Spinal cord (tissue), 10 donors: Measurements from ENCODE around the gene NRL. TPM values are rescaled to one million over a fixed set of nuclear protein-coding genes. Genes with fewer than 3 reads are reported as not detected.
A peak's percentile ranks its signal among the peaks of the same experiment; 100 is the strongest.

Experiments
- DNase-seq, 6 donors: peaks; one replicate each; pipeline versions ENCODE4 v3.0.0 to v3.0.0-alpha.2; 2013 to 2015; ENCODE audit warnings: low spot score in 6 of 6, low read depth in 4 of 6
- H3K27ac ChIP-seq: one replicate; pipeline ENCODE4 v1.5.1; 2013; ENCODE audit warnings: low read depth, low read length, control low read depth
- H3K27me3 ChIP-seq: one replicate; pipeline ENCODE4 v1.6.1; 2013; ENCODE audit warnings: low read length; ENCODE audit not compliant: control insufficient read depth, insufficient read depth
- H3K36me3 ChIP-seq: one replicate; pipeline ENCODE4 v1.6.1; 2013; ENCODE audit warnings: low read length; ENCODE audit not compliant: control insufficient read depth, insufficient read depth
- H3K4me1 ChIP-seq: one replicate; pipeline ENCODE4 v1.6.1; 2013; ENCODE audit warnings: low read length; ENCODE audit not compliant: control insufficient read depth, insufficient read depth
- H3K4me3 ChIP-seq: one replicate; pipeline ENCODE4 v1.5.1; 2013; ENCODE audit warnings: low read depth, low read length, control low read depth
- H3K9me3 ChIP-seq: one replicate; pipeline ENCODE4 v1.6.1; 2013; ENCODE audit warnings: low read length; ENCODE audit not compliant: control insufficient read depth, insufficient read depth
- WGBS: methylation state at CpG from one replicate; pipeline ENCODE4 v1.1.5; 2013; ENCODE audit warnings: missing lambda C conversion rate; ENCODE audit not compliant: insufficient coverage; 5-methylcytosine and 5-hydroxymethylcytosine counted together
- polyA plus RNA-seq, 2 donors: library from polyadenylated mRNA; unstranded; fragments of 120-200 nt; gene quantifications; one replicate each; pipeline ENCODE4 v1.2.1, GENCODE V29; 2013; ENCODE audit not compliant: insufficient read length in 2 of 2
- total RNA-seq, 2 donors: library from RNA; depleted of rRNA in 1 of 2; stranded (reverse); fragments of 120-200 nt in 1 of 2; fragments of >200 nt in 1 of 2; gene quantifications; one replicate each; pipeline versions ENCODE4 v1.2.3 to v1.2.4, GENCODE V29; 2013 to 2014
- donor health status: healthy.

NRL gene
- total and polyA plus RNA-seq, 4 donors: 1.8 to 4.8 (median 2.9) TPM

DNA sequence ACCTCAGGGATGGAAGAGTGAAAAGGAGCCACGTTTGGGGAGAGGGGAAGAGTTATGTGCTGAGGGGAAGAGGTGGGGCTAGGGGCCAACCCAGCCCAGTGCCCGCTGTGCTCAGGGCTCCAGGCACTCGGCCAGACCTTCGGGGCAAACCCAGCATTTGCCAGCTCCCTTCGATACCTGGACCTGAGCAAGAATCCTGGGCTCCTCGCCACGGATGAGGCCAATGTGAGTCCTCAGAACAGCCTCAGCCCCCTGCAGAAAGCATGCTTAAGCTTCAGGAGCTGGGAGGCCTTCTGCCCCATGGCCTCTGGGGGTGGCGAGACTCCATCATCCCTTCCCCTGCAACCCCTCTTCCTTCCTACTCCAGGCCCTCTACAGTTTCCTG is 58.0 kb downstream of the NRL start:
- Histone ChIP-seq H3K27me3 (no peaks in the 10 kb centered on the region), H3K27ac (no peak overlapping the region), H3K4me3 (no peak overlapping the region), H3K9me3 (no peaks in the 10 kb centered on the region), H3K36me3 (peaks cover 83% of the 10 kb centered on the region), H3K4me1 (peaks cover 23% of the 10 kb centered on the region)
- DNase-seq: no peak
- WGBS: 85% methylated on average over 7 of the region's 8 CpGs

DNA sequence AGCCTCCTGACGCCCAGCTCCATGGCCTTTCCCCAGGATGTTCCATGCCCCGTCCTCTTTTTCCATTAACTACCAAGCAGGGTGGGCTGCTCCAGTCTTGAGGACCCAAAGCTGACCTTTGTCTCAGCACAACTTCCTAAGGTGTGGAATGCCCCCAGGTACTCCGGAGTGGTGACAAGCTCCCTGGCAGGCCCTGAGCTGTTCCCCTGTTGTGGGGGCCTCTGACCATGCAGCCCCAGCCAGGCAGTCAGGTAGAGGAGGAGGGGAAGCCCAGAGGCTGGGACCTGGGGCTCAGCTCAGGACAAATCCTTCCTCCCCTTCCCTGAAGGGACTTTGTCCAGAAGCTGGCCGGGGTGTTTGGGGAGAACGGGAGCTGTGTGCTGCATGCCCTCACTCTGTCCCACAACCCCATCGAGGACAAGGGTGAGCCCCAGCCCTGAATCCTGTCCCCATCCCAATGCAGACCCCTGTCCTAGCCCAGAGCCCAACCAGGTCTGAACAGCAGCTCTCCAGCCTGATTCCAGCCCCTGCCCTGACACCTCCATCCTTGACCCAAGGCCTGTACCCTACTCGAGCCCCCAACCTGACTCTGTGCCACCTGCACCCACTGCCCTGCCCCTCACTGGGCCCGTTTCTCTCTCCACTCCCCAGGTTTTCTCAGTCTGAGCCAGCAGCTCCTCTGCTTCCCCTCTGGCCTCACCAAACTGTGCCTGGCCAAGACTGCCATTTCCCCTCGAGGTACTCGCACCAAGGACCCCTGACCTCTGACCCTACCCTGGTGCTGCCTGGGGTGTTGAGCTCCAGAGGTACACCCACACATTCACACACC is 58.6 kb downstream of the NRL start:
- H3K27ac ChIP-seq: no peak overlapping the region
- H3K4me3 ChIP-seq: no peak overlapping the region
- H3K27me3 ChIP-seq: no peaks in the 10 kb centered on the region
- H3K9me3 ChIP-seq: no peaks in the 10 kb centered on the region
- H3K4me1 ChIP-seq: peaks cover 27% of the 10 kb centered on the region
- 87% methylated on average over 8 of the region's 10 CpGs for WGBS
- DNase-seq: no peak
- H3K36me3 ChIP-seq: peaks cover 77% of the 10 kb centered on the region

DNA sequence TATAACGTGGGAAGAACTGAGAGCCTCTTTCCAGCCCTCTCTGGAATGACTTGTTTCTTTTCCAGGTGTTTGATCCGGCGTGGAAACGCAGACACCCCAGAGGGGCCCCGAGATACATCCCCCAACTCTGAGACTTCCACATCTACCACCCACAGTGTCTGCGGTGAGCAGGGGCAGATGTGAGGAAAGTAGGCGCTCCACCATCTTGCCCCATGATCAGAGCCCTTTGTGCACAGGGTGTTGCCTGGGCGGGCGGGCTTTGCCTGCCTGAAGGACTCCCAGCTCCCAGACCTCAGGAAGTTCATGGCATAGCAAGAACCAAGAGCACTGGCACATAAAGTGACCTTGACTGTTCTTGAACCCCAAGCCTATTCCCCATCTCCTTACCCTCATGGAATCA is 60.1 kb downstream of the NRL start:
- Histone ChIP-seq H3K36me3 (peaks cover 61% of the 10 kb centered on the region), H3K4me1 (peaks cover 33% of the 10 kb centered on the region), H3K27me3 (no peaks in the 10 kb centered on the region), H3K9me3 (no peaks in the 10 kb centered on the region), H3K27ac (no peak overlapping the region), H3K4me3 (no peak overlapping the region)
- no peak for DNase-seq
- WGBS: 96% methylated on average over 9 of the region's 9 CpGs

DNA sequence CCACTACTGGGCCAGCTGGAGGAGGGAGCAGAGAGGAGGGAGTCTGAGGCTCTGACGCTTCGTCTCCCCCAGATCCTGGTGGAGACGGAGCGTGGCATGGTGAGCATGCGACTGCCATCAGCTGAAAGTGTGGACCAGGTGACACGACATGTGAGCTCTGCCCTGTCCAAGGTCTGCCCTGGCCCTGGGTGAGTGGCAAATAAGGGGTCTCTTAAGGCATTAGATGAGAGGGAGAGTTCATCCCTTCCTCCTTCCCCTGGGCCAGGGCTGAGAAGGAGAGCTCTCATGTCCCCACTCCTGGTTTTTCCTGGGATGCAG is 60.5 kb downstream of the NRL start:
- Histone ChIP-seq H3K36me3 (peaks cover 58% of the 10 kb centered on the region), H3K4me3 (no peak overlapping the region), H3K27ac (no peak overlapping the region), H3K27me3 (no peaks in the 10 kb centered on the region), H3K4me1 (peaks cover 33% of the 10 kb centered on the region), H3K9me3 (no peaks in the 10 kb centered on the region)
- 91% methylated on average over 5 of the region's 6 CpGs for WGBS
- no peak for DNase-seq

DNA sequence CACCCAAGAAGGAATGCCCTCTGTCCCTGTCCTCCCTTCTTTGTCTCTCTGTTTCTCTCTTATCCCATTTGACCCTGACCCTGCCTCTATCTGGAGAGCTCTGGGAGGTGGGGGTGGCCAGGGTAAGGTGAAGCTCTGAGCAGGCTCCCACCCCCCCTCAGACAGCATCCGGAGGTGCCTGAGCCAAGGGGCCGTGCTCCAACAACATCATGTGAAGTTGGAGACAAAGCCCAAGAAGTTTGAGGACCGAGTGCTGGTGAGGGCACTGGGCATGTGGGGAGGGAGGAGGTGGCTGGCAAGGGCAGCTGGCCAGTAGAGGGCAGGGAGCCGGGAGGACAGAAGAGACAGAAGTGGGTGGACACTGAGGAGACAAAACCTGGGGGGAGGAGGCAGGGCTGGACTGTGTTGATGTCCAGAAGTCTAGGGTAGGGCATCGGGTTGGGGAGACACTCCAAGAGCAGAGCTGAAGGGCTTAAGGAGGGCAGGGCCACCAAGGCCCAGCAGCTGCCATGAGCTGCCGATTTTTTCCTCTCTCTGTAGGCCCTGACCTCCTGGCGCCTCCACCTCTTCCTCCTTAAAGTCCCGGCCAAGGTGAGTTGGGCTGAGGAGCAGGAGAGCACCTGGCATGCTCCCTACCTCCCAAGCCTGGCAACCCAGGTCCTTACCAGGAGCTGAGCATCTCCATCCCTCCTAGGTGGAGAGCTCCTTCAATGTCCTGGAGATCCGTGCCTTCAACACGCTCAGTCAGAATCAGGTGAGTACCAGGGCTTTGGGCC is 61.0 kb downstream of the NRL start:
- Histone ChIP-seq H3K36me3 (peaks cover 52% of the 10 kb centered on the region), H3K27me3 (no peaks in the 10 kb centered on the region), H3K4me1 (peaks cover 33% of the 10 kb centered on the region), H3K27ac (no peak overlapping the region), H3K4me3 (no peak overlapping the region), H3K9me3 (no peaks in the 10 kb centered on the region)
- no peak for DNase-seq
- WGBS: 81% methylated on average over 9 of the region's 10 CpGs

DNA sequence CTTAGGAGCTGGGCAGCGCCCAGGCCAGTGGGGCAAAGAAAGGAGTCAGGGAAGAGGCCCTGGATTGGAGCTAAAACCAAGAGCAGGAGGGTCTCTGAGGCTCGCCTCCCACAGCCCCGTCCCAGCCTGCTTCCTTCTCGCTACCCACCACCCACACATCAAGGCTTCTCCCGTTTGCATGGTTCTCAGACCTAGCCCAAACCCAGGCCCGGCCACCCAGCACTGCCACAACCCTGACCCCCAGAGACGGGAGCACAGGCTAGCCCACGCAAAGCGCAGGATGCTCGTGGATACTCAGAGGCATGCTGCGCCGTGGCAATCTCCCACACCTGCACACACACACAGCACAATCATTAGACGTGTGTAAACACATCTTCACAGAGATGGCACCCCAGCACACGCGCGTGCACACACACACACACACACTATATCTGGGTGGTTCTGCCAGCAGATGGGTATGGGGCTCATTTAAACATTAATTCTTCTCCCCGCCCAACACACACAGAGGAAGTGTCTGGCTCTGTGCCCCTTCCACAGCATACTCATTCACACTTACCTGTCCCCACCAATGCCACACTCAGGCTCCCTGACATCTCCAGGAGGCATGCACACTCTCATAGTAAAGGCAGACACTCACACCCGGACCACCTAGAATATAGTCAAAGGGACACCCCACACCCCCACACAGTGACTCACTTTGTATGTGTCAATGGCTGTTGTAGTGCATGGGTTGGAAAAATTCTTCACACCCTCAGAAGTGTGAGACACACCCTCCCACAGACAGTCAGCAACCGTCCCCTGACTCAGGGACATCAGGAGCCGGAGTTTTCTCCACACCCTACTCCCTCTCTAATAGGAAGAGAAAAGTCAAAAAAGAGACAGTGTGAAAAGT is 61.8 kb downstream of the NRL start:
- no peak for DNase-seq
- no peak overlapping the region for H3K27ac ChIP-seq
- peaks cover 25% of the 10 kb centered on the region for H3K4me1 ChIP-seq
- no peaks in the 10 kb centered on the region for H3K9me3 ChIP-seq
- H3K27me3 ChIP-seq: no peaks in the 10 kb centered on the region
- peak overlapping the region; percentile 68 for H3K4me3 ChIP-seq
- peaks cover 45% of the 10 kb centered on the region for H3K36me3 ChIP-seq
- 54% methylated on average over 17 of the region's 20 CpGs for WGBS

DNA sequence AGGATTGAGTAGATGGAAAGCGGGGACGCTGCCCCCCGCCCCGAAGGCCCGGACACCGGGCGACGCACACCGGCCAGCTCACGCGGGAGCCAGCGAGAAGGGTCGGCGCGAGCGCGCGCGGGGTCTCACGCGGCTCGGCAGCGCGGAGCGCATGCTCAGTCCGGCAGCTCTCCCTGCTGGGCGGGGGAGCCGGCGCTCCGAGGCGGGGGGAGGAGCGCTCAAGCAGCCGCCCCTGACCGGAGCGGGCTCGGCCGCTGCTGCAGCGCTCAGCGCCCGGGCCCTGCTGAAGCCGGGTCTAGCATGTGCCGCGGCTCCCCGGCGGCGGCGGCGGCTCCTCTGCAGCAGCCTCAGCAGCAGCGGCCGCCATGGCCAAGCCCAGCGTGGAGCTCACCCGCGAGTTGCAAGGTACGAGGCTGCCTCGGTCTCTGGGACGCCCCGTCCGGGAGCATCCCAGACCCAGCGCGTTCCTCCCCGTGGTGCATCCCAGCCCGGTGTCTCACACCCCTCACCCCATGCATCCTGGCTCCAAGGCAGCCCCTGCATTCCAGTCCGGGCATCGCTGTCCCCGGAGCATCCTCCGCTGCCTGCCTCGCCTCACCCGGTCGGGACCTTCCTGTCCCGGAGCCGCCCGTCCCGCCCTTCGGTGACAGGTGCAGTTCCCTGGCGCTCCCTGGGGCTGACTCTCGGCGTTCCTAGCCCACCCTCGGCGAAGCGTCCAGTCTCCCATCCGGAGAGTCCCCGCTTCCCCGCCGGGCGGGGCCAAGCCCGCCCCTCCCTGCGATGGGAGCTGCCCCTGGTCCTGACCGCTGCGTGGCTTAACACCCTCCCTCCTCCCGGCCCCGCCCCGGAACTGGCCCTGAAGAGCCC is 62.7 kb downstream of the NRL start, which contains the start of gene CARMIL3:
TSS of gene CARMIL3 (plus strand) at position 221 of the 867 bp plus-strand sequence. CDS start at position 366, 145 bp downstream.
- Histone ChIP-seq H3K4me1 (peaks cover 25% of the 10 kb centered on the region), H3K36me3 (peaks cover 36% of the 10 kb centered on the region), H3K9me3 (no peaks in the 10 kb centered on the region), H3K27me3 (no peaks in the 10 kb centered on the region), H3K4me3 (peak within 1 kb of the TSS; percentile 68), H3K27ac (no peak within 1 kb of the TSS)
- DNase-seq: peak; percentile 62 to 95 (median 77)
- under 1% methylated on average over 90 of the region's 92 CpGs for WGBS

DNA sequence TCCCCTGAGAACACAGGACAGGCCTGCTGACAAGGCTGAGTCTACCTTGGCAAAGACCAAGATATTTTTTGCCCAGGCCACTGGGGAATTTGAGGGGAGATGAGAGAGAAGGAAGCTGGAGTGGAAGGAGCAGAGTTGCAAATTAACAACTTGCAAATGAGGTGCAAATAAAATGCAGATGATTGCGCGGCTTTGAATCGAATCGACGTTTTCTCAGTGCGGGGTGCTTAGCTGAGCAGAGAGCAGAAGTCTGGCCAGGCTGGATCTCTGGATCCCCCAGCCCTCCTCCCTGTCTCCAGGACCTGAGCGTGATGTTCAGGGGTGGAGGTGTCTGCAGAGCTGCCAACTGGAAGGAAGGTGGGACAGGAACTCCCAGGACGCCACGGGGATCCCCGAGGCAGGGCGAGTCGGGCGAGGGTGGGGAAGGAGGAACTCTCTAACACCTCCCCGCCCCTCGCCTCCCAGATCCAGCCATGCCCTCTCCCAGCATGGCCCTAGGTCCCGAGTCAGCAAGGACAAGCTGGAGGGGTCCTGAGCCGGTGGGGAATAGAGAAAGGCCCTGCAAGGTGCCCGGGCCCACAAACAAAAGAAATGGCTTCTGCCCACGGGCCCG is 63.5 kb downstream of the NRL start:
- Histone ChIP-seq H3K4me3 (peak overlapping the region; percentile 52), H3K4me1 (peaks cover 25% of the 10 kb centered on the region), H3K27ac (no peak overlapping the region), H3K9me3 (no peaks in the 10 kb centered on the region), H3K27me3 (no peaks in the 10 kb centered on the region), H3K36me3 (peaks cover 29% of the 10 kb centered on the region)
- 3% methylated on average over 12 of the region's 20 CpGs for WGBS
- DNase-seq: peak in 3 of 6 donors; percentile 9 to 69 (median 63)
